GM18868 (cell line): ENCODE data around the gene GJA8.
A peak's percentile ranks its signal among the peaks of the same experiment; 100 is the strongest.
"Not testable (repeated sequence)": the region's sequence is repeated elsewhere in the genome, so short reads cannot be mapped to it uniquely, and the experiment has no call there.

ENCODE experiments used
- ATAC-seq: cut with Tn5 transposase; IDR thresholded peaks from one replicate; pipeline ENCODE4 v1.9.1; 2021; ENCODE audit warnings: mild to moderate bottlenecking, moderate library complexity; ENCODE audit not compliant: unreplicated experiment

Gene GJA8

DNA sequence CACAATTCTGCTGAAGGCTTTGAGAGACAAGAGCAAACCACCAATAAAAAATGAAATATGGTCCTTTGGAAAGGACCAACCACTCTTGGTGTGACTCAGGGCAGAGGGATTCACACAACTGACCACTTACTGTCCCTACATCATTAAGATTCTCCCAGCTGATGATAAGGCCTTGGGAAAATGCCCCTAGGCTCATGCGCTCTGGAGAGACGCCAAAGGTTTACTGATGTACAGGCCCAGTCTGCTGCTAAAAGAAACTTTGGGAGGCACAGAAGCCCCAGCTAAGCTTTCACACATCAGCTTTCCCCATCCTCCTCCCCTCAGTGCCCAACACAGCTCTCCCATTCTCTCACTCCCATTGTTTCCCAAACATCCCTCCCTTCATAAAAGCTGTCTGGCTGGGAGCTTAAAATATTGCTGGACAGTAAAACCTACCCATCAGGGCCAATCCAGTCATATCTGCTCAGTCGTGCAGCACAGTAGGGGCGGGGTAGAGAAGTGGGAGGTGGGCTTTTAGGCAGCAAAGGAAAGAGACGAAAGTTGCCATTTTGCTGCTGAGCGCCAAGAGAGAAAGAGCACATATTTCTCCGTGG, at the start of gene GJA8:
TSS of gene GJA8 (plus strand) at position 543 of the 593 bp plus-strand sequence. CDS start 5,161 bp downstream, outside the sequence.
- no peak for ATAC-seq

DNA sequence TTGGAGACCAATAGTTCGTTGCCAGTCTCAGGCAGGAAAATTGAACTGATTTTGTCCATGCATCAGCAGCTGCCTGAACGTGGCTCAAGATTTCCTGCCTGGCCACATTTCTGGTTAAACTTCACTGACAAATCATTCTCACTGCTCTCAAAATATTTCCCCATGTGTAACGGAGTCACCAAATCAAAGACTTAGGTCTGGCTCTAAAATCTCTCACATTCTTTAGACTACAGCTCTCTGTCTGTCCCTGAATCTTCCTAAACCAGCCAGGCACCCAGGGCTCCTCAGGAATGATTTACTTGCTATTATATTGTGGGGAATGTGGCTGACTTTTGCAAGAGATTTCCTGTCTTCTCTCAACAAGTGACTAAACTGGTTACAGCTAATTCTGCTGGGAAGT, 49.2 kb upstream of the GJA8 start:
- no peak for ATAC-seq

DNA sequence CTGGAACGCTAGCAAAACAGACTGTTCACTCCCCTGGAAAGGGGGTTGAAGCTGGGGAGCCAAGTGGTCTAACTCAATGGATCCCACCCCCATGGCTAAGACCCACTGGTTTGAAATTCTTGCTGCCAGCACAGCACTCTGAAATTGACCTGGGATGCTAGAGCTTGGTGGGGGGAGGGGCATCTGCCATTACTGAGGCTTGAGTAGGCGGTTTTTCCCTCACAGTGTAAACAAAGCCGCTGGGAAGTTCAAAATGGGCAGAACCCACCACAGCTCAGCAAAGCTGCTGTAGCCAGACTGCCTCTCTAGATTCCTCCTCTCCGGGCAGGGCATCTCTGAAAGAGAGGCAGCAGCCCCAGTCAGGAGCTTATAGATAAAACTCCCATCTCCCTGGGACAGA, 47.6 kb upstream of the GJA8 start:
- ATAC-seq = not testable (repeated sequence)

DNA sequence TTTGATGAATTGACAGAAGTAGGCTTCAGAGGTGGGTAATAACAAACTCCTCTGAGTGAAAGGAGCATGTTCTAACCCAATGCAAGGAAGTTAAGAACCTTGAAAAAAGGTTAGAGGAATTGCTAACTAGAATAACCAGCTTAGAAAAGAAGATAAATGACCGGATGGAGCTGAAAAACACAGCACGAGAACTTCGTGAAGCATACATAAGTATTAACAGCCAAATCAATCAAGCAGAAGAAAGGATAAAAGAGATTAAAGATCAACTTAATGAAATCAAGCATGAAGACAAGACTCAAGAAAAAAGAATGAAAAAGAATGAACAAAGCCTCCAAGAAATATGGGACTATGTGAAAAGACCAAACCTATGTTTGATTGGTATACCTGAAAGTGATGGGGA, 46.6 kb upstream of the GJA8 start:
- ATAC-seq = not testable (repeated sequence)

DNA sequence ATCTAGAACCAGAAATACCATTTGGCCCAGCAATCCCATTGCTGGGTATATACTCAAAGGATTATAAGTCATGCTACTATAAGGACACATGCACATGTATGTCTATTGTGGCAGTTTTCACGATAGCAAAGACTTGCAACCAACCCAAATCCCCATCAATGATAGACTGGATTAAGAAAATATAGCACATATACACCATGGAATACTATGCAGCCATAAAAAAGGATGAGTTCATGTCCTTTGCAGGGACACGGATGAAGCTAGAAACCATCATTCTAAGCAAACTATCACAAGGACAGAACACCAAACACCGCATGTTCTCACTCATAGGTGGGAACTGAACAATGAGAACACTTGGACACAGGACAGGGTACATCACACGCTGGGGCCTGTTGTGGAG, 35.4 kb upstream of the GJA8 start:
- not testable (repeated sequence) for ATAC-seq

DNA sequence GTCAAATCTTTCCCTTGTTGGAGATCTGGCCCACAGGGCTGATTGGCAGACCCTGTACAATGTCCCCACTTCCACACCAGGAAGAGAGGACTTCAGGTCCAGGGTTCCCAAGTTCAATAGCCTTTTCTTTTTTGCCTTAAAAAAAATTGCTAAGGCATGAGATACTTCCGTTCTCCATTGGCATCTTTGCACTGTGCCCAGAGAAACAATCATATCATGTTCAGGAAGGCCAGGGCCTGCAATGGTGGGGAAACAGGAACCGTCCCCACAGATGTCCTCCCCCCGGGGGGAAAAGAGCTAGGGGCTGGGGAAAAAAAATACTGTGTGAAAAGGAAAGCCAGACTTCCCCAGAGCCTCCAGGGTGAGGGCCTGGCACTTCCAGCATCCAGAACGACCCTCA, 24.6 kb upstream of the GJA8 start:
- ATAC-seq = no peak

DNA sequence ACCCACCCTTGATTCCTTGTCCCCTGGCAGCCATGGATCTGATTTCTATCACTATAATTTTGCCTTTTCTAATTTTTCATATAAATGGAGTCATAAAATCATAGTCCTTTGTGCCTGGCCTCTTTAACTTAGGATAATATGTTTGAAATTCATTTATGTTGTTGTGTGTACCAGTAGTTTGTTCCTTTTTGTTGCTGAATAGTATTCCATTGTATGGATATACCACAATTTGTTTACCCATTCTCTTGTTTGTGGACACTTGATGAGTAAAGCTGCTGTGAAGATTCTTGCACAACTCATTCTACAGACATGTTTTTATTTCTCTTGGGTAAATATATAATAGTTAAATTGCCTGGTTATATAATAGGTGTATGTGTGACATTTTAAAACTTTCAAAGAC, 22.7 kb upstream of the GJA8 start:
- no peak for ATAC-seq

DNA sequence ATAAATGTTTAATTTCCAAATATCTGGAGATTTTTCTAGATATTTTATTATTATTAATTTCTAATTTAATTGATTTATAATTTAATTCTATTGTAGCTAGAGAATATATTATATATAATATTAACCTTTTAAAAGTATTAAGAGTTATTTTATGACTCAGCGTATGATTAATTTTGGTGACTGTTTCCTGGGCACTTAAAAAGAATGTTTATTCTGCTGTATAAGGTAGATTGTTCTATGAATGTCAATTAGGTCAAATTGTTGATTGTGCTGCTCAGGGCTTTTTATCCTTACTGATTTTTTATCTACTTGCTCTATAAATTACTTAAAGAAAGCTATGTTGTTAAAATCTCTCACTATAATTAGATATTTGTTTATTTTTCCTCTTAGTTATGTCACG, 20.1 kb upstream of the GJA8 start:
- no peak for ATAC-seq

DNA sequence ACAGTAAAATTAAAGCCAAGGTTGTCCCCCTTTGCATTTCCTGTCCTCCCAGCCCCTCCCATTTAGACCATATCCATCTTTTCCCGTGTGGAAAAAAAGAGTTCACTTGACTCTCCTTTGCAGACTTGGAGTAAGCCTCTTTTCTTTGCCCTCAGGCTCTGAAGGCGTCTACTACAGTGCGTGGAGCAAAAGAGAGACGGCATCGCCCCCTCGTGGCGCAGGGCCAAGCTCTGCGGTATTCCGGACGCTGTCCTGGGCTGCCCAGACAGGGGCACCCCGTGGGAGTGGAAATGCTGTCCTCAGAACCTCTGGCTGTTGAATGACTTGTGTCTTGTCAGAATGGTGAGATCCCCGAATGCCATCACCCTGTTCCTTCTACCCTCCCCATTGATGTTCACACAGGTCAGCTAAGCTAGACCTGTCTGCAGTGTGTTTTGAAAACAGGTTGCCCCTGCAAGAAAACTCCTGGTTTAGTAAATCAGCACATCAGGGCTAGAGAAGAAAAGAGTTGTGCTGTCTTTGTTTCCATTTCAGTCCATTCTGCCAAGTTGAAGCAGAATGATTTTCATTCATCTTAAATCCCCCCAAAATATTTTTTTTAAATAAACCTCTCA, 12.3 kb upstream of the GJA8 start:
- peak; percentile 75 for ATAC-seq

DNA sequence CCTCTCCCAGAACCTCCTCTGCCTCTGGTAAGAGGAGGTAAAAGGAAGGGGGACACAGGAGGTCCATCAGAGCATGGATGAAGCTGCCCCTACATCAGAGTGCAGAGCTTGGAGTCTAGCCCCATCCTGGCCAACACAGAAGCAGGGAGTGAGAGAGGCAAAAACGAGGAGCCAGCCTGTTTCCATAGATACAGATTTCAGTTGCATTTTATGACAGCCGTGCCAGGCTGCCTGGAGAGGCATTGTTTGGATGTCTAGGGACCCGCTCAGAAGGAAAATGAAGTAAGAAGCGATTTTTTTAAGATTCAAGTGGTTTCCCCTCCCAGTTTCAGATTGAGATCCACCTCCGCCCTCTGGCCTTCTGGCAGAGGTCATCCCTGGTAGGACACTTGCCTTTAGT, 11.5 kb upstream of the GJA8 start:
- no peak for ATAC-seq

DNA sequence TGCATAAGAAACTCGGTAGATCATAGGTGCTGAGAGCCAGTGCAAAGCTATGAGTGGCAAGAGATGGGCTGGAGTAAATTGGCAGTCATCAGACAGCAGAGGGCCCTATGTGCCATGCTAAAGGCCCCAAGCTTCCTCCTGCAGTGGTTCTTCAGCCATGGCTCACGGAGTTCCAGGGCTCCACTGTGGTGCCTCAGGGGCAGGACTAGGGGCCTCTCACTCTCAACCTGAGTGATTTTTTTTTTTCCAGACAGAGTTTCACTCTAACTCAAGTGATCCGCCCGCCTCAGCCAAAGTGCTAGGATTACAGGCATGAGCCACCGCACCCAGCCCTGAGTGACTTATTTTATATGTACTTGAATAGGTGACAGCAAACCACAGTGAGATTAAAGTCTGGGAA, 10.4 kb upstream of the GJA8 start:
- ATAC-seq = no peak

DNA sequence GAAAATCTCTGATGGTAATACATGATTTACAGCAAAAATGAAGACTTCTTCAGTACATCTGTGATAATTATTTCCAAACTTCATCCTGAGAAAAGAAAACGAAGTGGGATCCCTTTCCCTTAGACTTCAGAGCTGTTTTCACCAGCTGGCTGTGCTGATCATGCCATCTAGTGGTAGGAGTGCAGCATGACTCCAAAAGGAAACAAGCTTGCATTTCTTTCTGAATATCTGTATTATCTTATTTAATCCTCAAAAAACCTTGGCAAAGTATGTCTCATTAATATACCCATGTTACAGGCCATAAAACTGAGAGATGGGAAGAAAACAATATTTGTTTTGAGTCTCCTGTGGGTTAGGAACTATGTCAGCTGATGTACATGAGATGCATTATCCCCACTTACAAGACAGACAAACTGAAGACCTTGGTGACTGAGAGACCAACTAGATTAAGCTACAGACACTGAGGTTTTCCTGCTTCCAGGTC, 9.8 kb upstream of the GJA8 start:
- ATAC-seq = no peak

DNA sequence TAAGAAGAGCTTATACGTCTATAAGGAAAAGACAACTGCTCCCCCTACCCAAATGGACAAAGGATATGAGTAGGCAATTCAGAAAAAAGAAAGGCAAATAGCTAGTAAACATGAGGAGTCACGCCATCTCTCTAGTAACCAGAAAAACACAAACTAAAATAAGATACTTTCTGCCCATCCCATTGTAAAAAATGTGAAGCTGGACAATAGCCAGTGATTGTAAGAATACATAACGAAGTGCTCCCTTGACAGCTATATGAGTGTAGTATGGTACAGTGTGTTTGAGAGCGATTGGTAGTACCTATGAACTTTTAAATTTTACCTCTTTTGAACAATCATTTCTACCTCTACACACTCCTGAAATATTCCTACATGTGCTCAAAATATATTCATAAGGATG, 7.5 kb upstream of the GJA8 start:
- ATAC-seq = no peak

DNA sequence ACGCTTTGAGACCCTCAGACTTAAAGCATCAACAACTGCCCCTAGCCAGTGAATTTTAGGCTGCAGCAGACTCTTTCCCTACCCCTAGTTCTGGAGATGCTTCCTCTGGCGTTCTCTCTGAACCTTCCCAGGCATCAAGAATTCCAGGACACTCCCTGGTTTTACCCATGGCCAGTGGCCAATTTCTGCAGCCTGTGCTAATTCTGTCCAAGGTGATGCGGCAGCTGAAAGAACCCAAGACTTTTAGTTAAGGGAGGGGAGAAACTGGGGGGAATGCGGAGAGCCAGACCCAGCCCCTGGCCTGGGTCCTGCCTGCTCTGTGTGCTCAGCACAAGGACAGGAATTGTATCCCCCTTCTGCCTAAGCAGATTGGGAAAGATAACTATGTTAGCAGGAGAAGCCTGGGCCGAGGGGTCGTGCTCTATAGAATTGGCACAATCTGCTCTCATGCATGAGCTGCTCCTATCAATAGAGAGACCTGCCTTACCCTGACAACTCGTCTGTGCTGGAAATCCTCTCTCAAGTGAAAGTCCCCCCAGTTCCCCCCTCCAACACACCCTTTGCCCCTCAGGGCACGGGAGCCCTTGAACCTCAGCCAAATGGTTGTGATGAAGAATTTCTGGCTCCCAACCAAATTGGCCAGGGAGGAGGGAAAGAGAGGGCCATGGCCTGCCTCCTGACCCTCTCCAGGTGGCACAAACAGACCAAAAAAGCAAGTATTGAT, 5.4 kb upstream of the GJA8 start:
- no peak for ATAC-seq

DNA sequence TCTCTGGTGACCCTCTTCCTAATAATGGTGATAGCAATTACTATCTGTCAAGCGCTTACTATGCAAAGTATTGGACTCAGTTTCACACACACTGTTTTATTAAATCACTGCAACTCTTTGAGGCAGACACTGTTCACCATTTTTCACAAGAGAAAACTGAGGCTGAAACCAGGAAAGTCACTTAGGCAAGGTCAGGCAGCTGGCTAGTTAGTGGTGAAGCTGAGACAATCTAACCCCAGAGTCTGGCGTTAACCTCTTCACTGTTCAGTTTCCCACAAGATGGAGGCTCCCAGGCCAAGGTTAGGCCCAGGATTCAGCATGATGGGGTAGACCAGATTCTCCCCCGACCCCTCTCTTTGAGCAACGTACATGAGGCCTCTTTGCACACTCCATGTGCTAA, 4.8 kb upstream of the GJA8 start:
- ATAC-seq = no peak

DNA sequence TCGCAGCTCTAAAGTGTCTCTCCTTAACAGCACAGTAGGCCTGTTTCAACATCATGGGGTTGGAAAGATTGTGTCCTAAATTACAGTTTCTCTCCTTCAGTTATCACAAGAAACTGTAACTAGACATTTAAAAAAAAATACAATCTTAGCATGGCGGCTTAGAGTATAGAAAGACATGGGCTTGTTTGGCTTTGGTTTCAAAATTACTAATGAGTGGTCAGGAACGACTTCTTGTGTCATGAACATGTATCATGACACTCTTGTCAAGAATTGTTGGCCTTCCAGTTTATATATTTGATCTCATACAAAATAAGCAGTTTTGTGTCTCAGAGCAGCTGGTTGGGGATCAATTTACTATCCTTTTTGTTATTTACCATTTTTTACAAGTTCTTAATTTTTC, 2.1 kb downstream of the GJA8 start:
- no peak for ATAC-seq

DNA sequence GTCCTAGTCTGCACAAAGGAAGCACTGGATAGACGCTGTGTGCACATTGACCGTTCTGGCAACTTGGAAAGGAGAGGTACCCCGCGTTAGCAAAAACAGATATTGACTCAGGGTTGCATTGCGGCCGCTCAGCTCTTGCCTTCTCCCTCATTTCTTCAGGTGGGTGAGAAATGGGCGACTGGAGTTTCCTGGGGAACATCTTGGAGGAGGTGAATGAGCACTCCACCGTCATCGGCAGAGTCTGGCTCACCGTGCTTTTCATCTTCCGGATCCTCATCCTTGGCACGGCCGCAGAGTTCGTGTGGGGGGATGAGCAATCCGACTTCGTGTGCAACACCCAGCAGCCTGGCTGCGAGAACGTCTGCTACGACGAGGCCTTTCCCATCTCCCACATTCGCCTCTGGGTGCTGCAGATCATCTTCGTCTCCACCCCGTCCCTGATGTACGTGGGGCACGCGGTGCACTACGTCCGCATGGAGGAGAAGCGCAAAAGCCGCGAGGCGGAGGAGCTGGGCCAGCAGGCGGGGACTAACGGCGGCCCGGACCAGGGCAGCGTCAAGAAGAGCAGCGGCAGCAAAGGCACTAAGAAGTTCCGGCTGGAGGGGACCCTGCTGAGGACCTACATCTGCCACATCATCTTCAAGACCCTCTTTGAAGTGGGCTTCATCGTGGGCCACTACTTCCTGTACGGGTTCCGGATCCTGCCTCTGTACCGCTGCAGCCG, 5.4 kb downstream of the GJA8 start:
- no peak for ATAC-seq

DNA sequence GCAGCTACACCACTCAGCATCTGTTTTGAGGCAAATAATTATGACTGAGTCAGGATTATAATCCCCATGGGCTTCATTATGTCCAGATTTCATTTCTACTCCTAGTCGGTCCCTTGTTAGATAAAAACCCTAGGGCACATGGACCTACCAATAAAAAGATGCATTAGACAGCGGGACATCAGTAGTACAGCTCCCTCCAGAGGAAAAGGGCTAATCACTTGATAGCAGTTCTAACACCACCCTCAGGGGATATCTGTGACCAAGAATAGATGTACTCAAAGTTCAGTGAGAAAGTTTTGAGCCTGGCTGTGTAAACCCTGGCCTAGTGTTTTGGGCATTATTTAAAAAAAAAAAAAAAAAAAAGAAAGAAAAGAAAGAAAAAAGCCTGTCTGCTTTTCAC, 10.0 kb downstream of the GJA8 start:
- ATAC-seq = no peak

DNA sequence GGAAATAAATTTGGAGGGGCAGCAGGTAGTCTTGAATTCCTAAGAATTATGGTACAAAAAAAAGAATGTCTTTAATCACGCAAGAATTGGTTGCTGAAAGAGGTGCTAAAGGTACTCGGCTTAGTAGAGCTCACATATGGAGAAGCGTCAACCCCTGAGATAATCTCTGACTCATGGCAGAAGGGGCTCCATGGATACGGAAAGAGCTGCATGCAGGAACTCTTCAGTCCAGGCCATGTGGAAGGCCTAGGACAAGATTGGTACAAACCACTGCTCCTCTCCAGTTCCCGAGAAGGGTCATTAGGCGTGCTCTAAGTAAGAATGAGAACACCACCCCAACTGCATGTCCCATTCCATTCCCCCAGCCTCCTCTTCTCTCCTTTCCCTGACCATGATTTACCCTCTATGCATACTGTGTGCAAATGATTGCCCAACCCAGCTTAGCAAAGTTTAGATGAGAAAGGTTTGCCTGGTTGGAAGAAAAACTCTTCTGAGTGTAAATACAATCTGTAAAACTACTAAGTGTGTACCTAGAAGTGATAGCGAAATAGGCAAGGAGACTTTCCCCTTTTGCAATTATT, 10.9 kb downstream of the GJA8 start:
- ATAC-seq = no peak

DNA sequence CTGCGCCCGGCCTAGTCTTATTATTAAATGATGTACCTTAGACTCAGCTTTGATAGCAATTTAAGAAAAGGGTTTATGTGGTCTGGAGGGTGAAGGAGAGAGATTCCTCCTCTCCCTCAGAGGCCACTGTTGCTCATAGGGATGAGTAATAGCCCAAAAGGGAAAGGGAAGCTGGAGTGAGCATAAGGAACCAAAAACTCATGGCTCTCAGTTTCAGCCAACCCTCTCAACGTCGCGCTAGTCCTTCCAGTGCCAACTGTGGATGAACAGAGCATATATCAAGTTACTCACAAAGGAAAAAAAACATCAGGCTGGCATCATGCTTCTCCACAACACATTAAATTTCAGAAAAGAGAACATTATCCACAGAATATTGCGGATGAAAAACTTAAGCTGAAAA, 17.3 kb downstream of the GJA8 start:
- no peak for ATAC-seq

DNA sequence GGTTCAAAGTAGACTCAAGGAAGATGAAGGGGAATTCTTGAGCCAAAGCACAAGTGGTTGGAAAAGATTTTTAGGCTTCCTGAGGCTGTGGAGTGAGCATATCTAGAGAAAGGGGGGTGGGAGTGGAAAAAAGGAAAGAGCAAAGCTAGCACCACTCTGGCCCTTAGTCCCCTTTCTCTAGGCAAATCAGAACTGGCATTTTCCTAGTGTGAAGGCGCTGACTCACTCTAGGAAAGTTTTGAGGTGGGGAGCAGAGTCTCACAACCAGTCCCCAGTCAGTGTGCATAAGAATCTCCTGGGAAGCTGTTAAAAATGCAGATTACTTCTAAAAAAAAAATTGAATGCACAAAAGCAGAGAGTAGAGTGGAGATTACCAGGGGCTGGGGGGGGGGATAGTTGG, 22.2 kb downstream of the GJA8 start:
- no peak for ATAC-seq
